ENCODE results near the gene HMGA1.
"Not testable (repeated sequence)": the region's sequence is repeated elsewhere in the genome, so short reads cannot be mapped to it uniquely, and the experiment has no call there.

HMGA1 gene

DNA sequence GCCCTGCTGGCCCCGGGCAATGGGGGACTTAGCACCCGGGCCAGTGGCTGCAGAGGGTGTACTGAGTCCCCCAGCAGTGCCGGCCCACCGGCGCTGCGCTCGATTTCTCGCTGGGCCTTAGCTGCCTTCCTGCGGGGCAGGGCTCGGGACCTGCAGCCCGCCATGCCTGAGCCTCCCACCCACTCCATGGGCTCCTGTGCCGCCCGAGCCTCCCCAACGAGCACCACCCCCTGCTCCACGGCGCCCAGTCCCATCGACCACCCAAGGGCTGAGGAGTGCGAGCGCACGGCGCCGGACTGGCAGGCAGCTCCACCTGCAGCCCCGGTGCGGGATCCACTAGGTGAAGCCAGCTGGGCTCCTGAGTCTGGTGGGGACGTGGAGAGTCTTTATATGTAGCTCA, 32.5 kb downstream of the HMGA1 start:
- not testable (repeated sequence) for DNase-seq

DNA sequence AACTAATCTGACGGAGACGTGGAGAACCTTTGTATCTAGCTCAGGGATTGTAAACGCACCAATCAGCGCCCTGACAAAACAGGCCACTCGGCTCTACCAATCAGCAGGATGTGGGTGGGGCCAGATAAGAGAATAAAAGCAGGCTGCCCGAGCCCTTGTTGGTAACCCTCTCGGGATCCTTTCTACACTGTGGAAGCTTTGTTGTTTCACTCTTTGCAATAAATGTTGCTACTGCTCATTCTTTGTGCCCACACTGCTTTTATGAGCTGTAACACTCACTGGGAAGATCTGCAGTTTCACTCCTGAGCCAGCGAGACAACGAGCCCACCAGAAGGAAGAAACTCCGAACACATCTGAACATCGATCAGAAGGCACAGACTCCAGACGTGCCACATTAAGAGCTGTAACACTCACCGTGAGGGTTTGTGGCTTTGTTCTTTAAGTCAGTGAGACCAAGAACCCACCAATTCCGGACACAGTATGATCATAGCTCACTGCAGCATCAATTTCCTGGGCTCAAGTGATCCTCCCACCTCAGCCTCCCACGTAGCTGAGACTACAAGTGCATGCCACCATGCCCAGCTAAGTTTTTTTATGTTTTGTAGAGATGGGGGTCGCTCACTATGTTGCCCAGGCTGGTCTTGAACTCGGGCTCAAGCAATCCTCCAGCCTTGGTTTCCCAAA, 33.1 kb downstream of the HMGA1 start:
- not testable (repeated sequence) for DNase-seq

DNA sequence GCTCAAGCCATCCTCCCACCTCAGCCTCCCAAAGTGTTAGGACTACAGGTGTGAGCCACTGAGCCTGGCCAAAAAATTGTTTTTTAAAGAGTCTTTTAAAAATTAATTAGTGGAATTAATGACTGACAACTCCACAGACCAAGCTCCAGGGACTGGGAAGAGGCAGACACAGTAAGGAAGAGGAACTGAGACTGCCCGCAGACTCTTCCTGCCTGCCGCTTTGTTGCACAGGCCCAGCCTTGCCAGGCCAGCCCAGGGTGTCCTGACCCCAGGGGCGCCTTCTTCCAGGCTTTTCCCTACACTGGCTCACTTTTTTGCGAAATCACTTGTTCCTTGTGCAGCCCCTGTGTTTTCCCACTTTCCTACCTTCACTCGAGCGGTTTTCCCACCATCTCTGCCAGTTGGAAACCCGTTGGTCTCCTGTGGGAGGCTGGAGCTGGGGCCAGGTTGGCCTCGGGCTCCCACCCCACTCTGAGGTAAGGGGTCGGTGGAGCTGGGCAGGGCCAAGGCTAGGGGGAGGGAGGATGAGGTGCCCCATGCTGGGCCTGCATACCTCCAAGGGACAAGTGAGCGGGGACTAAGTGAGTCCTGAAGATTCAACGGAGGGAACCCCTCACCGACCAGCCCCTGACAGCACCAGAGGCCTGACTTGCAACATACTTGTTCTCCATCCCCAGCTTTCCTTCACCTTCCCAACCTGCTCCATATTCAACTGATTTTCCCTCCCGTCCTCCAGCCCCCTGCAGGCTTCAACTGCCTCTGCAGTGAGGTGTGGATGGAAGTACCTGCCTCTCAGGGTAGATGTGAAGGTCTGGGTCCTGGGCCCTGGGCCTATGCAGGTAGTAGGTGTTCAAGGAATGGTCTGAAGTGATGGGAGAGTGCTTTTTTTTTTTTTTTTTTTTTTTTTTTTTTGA, 35.6 kb downstream of the HMGA1 start:
- DNase-seq, result no peak

DNA sequence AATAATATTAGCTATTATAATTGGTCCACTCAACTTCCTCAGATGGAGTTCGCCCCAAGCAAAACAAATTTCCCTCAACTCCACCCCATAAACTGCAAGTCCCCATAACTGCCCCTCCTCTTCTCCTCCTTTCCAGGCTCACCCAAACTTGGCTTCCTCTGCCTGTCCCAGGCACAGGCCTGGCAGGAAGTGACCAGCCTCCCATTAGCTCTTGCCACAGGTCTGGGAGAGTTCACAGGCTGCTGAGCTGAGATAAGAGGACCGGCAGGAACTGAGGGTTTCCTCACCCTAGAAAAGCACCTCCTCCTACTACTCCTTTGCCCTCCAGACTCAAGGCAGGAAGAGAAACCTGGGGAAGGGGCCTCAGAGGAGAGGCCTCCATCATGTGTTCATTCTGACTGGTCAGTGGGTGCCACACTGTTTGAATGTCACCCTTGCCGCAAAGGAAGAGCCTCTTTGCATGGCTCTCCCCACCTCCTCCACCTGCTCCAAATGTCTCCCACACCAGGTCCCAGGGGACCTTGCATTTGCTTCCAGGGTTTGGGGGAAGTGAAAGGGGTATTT, 36.7 kb downstream of the HMGA1 start:
- DNase-seq, result no peak

DNA sequence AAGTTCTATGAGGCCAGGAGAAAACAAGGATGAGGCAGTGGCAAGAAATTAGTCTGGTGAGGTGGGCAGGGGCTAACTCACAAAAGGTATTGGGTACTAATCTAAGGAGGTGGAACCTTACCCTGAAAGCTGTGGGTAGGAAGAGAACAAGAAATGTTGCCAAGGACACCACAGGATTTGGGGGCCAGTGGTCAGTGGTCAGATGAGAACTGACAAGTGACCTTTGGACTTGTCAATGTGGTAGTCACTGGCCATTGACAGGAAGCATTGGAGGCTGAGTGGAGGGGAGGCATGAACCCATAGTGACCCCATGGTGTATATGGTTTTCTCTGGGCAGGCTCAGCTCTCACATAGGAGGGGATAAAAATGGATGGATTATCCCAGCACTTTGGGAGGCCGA, 37.5 kb downstream of the HMGA1 start:
- no peak for DNase-seq

DNA sequence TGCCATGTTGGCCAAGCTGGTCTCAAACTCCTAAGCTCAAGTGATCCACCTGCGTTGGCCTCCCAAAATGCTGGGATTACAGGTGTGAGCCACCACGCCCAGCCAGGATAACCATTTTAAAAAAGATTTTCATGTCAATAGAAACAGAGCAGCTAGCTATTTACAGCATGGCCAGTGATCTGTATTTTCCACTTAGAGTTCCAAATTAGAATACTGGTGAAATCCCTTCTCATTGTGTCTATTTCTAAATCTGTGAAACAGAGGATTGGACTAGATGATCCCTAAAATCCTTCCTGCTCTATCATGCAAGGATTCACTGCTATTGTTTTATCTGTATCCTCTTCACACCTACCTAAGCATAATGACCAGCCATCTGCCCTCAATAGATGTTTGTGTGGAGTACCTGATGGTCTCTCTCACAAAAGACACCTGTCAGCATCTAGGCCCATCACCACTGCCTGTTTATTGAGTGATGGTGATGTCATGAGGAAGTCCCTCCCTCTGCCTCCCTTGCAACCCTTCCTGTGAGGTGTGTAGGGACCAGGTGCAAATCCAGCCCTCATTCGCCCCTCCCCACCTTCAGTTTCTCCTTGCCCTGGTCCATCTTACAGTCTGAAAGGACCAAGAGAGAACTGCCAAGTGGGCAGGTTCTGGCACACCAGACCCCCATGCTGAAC, 38.6 kb downstream of the HMGA1 start:
- DNase-seq, result no peak

DNA sequence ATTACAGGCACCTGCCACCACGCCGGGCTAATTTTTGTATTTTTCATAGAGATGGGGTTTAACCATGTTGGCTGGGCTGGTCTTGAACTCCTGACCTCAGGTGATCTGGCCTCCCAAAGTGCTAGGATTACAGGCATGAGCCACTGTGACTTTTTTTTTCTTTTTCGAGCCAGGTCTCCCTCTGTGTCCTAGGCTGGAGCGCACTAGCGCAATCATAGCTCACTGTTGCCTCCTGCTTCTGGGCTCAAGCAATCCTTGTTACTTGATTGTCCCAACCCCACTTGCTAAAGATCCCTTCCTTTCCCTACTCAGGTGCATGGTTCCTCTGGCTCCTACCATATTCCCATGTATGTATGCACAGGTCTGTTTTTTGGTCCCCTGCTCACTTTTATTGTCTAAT, 39.5 kb downstream of the HMGA1 start:
- DNase-seq, result no peak

DNA sequence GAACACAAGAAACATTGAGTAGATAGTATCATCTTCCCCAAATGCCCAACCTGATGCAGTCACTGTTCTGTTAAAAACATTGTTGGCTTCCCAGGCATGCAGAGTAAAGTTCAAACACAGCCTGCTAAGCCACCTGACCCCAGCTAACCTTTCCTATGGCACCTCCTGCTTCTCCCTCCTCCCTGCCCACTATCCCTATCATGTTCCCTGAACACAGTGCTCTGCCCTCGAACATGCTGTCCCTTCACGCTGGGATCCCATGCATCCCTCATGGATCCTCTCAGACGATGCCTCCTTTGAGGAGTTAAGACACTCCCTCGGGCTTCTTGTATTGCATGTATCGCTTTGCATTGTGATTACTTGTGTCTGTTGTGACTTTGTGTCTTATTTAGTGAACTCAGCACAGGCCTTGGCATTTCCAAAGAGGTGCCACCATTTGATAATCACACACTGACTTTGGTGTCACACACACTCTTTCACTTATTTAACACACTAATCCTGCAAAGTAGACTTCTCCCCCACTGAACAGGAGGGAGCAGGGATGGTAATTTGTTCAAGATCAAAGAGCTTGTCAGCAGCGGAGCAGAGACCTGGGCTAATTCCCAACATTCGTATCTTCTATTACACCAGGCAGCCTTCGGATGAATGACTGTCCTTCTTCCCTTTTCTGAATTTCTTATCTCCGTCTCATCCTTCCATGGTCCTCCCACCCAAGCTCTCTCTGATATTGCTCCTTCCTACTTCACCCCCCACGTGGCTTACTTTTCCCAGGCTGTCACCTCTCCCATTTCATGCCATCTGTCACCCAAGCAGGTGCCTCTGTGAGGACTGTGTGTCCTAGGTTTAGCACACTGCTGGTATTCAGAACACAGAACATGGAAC, 40.4 kb downstream of the HMGA1 start:
- DNase-seq, result no peak

DNA sequence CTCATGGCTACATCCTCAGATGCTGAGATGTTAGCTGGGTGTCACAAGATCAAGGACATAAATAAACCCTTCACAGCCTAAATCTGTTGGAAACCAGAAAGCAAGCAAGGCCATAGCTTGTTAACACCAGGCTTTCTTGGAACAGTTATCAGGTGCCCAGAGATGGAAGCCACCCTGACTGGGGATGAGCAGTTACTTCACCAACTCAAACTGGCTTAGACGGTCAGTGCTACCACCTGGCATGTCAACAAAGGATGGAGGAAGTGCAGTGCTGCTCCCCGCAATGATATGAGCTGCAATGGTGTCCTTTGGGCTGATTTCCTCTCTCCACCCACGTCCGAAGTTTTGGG, 41.1 kb downstream of the HMGA1 start:
- no peak for DNase-seq

DNA sequence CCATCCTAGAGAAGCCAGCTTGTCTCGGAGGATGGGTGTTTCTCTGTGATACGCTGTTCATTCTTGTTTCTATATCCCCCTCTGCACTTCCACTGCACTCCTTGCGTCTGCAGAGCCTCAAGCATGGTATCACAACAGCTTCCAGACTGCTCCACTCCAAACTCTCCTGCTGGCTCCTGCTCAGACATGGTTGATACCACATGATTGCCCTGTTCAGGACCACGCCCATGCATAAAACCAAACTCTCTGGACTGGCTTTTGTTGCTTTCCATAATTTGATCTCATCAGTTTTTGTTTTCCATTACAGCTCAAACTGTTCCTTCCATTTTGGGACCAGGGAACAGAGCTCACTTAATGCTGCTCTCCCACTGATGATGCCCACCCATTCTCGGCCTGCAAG, 42.2 kb downstream of the HMGA1 start:
- DNase-seq, result no peak

DNA sequence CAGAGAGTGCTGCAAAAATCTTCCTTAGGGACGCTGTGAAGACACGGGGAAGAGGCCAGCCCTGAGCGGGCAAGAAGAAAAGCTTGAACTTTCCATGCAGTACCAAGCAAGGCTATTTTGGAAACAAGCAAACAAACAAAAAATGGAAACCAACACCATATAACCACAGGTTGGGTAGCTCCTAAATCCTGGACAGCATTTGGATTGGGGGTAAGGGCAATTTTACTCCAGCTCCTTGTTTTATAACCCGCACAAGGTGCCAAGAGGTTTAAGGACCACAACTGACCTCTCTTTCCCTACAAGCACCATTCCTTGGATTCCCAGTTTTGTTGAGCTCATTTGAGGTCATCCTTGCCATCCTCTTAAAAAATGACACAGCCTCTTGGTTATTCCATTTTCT, 43.5 kb downstream of the HMGA1 start:
- no peak for DNase-seq

DNA sequence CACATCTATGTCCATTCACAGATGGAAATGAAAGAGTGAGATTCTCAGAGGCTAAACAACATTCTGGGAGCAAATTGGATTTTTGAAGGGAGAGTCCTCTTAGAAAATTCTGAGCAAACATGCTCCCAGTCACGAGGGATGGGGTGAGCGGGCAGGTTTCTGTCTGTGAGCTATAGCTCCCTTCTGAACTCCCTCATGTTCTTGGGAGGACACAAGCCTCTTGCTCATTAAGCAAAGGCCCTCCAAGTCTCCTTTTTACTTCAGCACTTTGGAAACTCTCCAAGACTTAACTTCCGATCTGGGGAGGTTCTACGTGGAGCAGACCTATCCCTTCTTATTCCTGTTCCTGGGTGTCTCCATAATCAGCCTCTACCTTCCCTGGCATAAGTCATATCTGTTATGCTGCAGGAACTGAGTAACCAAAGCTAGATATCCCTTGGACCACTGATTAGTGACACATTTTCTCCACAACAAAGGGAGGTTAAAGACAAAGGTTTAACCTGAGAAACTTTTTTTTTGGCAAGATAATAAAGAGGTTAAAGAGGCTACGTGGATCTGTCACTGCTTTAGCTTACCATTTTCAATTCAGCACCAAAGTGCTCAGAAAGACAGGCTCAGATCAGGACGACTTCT, 45.1 kb downstream of the HMGA1 start:
- no peak for DNase-seq

DNA sequence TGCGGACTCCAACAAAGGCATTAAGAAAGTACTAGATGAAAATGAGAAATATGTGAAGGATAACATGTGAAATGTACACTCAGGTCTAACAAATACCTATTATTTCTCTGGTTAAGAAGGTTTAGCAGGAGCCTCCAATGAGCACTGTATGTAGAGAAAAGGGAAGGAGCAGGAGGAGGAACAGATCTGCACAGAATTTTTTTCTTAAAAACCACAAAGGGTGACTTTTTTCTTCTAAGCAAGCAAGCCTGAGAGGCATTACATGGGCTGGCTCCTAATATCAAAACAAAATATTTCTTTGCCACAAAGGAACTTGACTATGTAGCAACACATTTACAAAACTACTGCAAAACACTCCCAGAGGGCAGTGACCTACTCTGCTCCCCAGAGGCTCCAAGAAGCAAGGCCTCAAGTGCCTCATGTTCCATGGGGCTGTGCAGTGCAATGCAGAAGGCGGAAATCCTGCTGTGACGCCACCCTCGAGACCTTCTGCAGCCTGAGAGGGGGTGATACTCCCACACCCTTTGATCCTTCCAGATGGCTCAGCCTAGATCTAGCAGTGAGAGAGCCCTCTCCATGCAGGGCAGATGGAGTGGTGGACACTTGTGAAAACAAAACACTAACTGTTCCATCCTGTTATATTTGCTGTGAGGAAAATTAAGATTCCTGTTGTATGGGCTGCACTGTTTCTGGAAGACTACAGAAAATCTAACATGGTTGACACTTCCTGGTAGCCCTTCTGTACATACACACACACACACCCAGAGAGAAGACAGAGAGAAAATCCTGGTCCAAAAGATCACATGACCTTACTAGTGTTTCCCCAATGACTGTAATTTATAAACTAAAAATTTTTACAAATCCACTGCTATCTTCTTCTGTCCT, 48.1 kb downstream of the HMGA1 start:
- DNase-seq, result no peak

DNA sequence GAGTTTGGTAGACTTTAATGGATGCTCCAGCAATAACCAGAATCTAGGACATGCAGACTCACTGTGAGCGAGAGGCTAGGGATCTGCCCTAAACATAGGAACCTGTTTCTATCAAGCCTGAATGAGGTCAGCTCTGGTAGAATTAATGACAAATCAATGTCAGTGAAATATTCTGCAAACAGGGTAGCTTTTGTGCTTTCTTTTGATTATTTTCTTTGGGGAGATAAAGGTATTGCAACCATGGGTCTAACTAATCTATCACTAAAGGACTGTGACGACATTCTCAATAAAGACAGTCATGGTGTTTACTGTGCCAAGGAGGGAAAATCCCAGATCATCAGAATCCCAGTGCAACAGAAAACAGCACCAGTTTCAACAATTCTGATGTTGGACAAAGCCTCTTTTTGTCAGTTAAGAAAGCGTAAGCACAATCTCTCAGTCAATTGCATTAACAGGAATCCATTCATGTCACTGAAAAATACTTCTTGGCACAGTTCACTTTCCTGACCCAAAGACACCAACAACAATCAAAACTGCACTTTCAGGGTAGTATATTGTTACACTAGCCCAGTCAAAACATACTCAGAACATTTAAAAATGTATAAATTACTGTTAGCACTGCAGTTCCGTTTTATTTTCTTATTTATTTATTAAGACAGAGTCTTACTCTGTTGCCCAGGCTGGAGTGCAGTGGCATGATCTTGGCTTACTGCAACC, 48.9 kb downstream of the HMGA1 start:
- DNase-seq, result no peak

DNA sequence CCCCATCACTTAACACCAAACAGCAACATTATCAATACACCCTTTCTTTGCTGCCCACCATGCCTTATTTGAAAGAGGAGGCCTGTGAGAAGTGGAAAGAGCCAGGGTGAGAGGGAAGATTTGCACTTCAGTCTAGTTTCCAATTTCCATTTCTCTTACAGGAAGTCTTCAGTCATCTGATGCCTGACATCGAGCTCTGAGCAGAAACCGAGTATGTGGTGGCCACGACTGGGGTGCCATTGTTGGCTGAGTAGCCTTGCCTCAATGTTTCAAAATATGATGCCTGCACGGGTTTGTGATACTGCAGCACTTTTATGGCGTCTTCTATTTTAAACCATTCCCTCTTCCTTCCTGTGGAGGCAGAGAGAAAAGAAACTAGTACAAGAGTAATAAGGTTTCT, 51.9 kb downstream of the HMGA1 start:
- DNase-seq, result no peak

DNA sequence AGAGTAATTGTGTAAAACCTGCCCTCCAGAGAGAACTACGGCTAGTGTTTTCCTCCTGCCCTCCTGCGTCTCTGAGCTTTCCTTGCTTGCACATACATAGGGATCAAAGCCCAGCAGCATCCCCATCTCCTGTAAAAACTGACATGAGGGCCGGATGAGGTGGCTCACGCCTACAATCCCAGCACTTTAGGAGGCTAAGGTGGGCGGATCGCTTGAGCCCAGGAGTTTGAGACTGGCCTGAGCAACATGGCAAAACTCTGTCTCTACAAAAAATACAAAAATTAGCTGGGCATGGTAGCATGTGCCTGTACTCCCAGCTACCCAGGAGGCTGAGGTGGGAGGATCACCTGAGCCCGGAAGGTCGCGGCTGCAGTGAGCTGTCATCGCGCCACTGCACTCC, 52.5 kb downstream of the HMGA1 start:
- DNase-seq, result no peak

DNA sequence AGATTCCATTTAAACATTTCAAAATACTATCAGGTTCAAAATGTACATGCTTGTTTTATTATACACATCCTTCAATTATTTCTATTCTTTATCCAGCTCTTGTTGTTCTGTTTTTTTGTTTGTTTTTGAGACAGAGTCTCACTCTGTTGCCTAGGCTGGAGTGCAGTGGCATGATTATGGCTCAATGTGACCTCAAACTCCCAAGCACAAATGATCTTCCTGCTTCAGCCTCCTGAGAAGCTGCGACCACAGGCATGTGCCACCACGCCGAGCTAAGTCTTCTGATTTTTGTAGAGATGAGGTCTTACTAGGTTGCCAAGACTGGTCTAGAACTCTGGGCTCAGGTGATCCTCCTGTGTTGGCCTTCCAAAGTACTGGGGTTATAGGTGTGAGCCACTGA, 56.3 kb downstream of the HMGA1 start:
- no peak for DNase-seq

DNA sequence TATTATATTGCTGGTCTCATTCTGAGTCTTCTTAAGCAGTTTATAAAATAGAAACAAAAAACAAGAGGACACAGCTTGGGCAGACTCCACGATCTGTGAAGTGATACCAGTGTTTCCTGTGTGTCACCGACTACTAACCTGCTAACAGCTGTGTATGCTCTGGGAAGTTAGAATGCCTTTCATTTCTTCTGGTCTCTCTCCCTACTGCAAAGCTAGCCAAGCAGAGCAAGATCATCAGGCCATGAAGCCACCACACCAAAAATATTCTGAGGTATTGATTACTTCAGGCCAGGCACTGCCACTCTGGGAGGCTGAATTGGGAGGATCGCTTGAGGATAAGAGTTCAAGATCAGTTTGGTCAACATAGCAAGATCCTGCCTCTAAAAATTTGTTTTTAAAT, 59.0 kb downstream of the HMGA1 start:
- DNase-seq, result no peak
